GM18870 (cell line): ENCODE results near the gene NR3C2.

Source experiments
- ATAC-seq: cut with Tn5 transposase; IDR thresholded peaks from one replicate; pipeline ENCODE4 v1.9.1; 2021; ENCODE audit warnings: moderate library complexity; ENCODE audit not compliant: unreplicated experiment

The NR3C2 gene

GRCh38 chr4:148373093-148373492 lies 69.1 kb downstream of the NR3C2 start:
- ATAC-seq, result no peak

- no peak for ATAC-seq
Measured at GRCh38 chr4:148369919-148370318, 72.3 kb downstream of the NR3C2 start.

- ATAC-seq, result no peak
Measured at GRCh38 chr4:148367756-148368155, 74.5 kb downstream of the NR3C2 start.

- ATAC-seq, result no peak
Measured at GRCh38 chr4:148366251-148366650, 76.0 kb downstream of the NR3C2 start.

- ATAC-seq, result no peak
Measured at GRCh38 chr4:148364525-148364924, 77.7 kb downstream of the NR3C2 start.

- ATAC-seq, result no peak
Measured at GRCh38 chr4:148359769-148360168, 82.4 kb downstream of the NR3C2 start.

- no peak for ATAC-seq
Measured at GRCh38 chr4:148355442-148356123, 86.6 kb downstream of the NR3C2 start.

- no peak for ATAC-seq
Measured at GRCh38 chr4:148354186-148354585, 88.0 kb downstream of the NR3C2 start.

GRCh38 chr4:148353571-148353970 lies 88.6 kb downstream of the NR3C2 start:
- ATAC-seq, result no peak

- no peak for ATAC-seq
Measured at GRCh38 chr4:148349153-148349552, 93.1 kb downstream of the NR3C2 start.

GRCh38 chr4:148346657-148347056 lies 95.6 kb downstream of the NR3C2 start:
- ATAC-seq, result no peak

- ATAC-seq, result no peak
Measured at GRCh38 chr4:148345509-148345908, 96.7 kb downstream of the NR3C2 start.

GRCh38 chr4:148344941-148345340 lies 97.3 kb downstream of the NR3C2 start:
- no peak for ATAC-seq

- no peak for ATAC-seq
Measured at GRCh38 chr4:148344352-148344751, 97.9 kb downstream of the NR3C2 start.

GRCh38 chr4:148341980-148342800 lies 100.0 kb downstream of the NR3C2 start:
- ATAC-seq, result no peak

- ATAC-seq, result no peak
Measured at GRCh38 chr4:148335133-148335532, 107.1 kb downstream of the NR3C2 start.

GRCh38 chr4:148333265-148333664 lies 108.9 kb downstream of the NR3C2 start:
- ATAC-seq, result no peak

- no peak for ATAC-seq
Measured at GRCh38 chr4:148332486-148332885, 109.7 kb downstream of the NR3C2 start.

GRCh38 chr4:148330724-148331123 lies 111.5 kb downstream of the NR3C2 start:
- ATAC-seq, result no peak

GRCh38 chr4:148330161-148330560 lies 112.1 kb downstream of the NR3C2 start:
- ATAC-seq, result no peak

GRCh38 chr4:148329751-148330150 lies 112.5 kb downstream of the NR3C2 start:
- no peak for ATAC-seq

GRCh38 chr4:148327683-148328082 lies 114.5 kb downstream of the NR3C2 start:
- no peak for ATAC-seq
